SK-N-MC (cell line): ENCODE measurements around the gene FGD6.
"Not testable (repeated sequence)": the region's sequence is repeated elsewhere in the genome, so short reads cannot be mapped to it uniquely, and the experiment has no call there.

Source experiments
- DNase-seq: peaks from one replicate; pipeline ENCODE4 v3.0.0-alpha.2; 2011; ENCODE audit warnings: low read depth, low spot score
- H3K27ac ChIP-seq: fragments of 200-600 bp; sonication (generic); 2 replicates; pipeline ENCODE4 v1.5.1; 2016; ENCODE audit warnings: mixed run types
- H3K36me3 ChIP-seq: fragments of 200-600 bp; sonication (generic); 2 replicates; pipeline ENCODE4 v1.6.1; 2017; ENCODE audit warnings: antibody characterized with exemption, low read length, mixed read lengths; ENCODE audit not compliant: insufficient read depth
- H3K4me3 ChIP-seq: fragments of 200-600 bp; sonication (generic); 2 replicates; pipeline ENCODE4 v1.5.1; 2016
- H3K9ac ChIP-seq: fragments of 200-600 bp; sonication (generic); 2 replicates; pipeline ENCODE4 v1.8.0; 2017; ENCODE audit warnings: mixed run types, mixed read lengths; ENCODE audit not compliant: insufficient read length
- H3K9me3 ChIP-seq: fragments of 200-600 bp; sonication (generic); 2 replicates; pipeline ENCODE4 v1.6.1; 2017; ENCODE audit warnings: low read depth, mild to moderate bottlenecking, antibody characterized with exemption, low read length, moderate library complexity, mixed read lengths
- EZH2 ChIP-seq: fragments of 200-600 bp; sonication (generic); IDR thresholded peaks from one replicate; pipeline ENCODE4 v1.6.1; 2017; ENCODE audit warnings: antibody characterized with exemption
- FOXP2 ChIP-seq: optimal IDR thresholded peaks from 2 replicates; pipeline ENCODE3; 2011; ENCODE audit warnings: mild to moderate bottlenecking, moderate library complexity; ENCODE audit not compliant: insufficient read depth; ENCODE audit errors: extremely low read length, control extremely low read depth
- POLR2AphosphoS5 ChIP-seq: IDR thresholded peaks from 2 replicates; pipeline ENCODE4 v1.6.1; 2012; ENCODE audit warnings: mild to moderate bottlenecking, low read depth, low read length, borderline replicate concordance

FGD6 gene

DNA sequence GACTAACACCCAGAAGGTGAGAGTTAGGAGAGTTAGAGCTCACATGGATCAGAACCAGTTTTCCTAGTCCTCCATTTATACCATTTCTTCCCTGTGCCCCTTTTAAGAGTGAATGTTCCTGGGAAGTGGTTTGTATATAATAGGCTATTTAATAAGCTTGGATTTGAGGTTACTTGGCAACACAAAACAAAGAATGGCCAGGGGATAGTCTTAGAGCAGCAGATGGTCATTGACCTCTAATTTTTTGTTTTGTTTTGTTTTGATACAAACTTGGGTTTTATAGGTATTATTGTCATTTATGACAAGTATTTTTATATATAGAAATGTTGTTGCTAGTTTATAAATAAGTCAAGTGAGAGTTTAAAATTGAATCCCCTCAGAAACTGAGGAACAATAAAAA is 36.1 kb upstream of the FGD6 start:
- Histone ChIP-seq H3K4me3 (no peak overlapping the region), H3K9ac (no peak overlapping the region), H3K27ac (no peak overlapping the region), H3K36me3 (peaks cover 64% of the 10 kb centered on the region), H3K9me3 (no peaks in the 10 kb centered on the region)
- DNase-seq = no peak
- TF ChIP-seq POLR2AphosphoS5 (no peak), EZH2 (no peak), FOXP2 (no peak)

- H3K27ac ChIP-seq = peak overlapping the region; percentile 97
- no peak for DNase-seq
These were observed 31.5 kb upstream of the FGD6 start for GRCh38 chr12:95248604-95249360.

GRCh38 chr12:95248095-95248494 is 30.8 kb upstream of the FGD6 start:
- Histone ChIP-seq H3K9ac (no peak overlapping the region), H3K4me3 (peak overlapping the region; percentile 14), H3K36me3 (peaks cover 26% of the 10 kb centered on the region), H3K27ac (peak overlapping the region; percentile 97), H3K9me3 (no peaks in the 10 kb centered on the region)
- no peak for TF ChIP-seq POLR2AphosphoS5
- TF ChIP-seq FOXP2 = no peak
- no peak for TF ChIP-seq EZH2
- no peak for DNase-seq

More at GRCh38 chr12:95248604-95249360, 31.5 kb upstream of the FGD6 start:
- Histone ChIP-seq H3K4me3 (no peak overlapping the region), H3K9me3 (no peaks in the 10 kb centered on the region), H3K36me3 (peaks cover 26% of the 10 kb centered on the region), H3K9ac (no peak overlapping the region)
- TF ChIP-seq FOXP2 = no peak
- TF ChIP-seq POLR2AphosphoS5 = no peak
- TF ChIP-seq EZH2 = no peak

- 0 out of 2 replicates have a peak overlapping the region, but pooled peaks have one; percentile 7 for H3K27ac ChIP-seq
- TF ChIP-seq EZH2 (no peak), FOXP2 (no peak), POLR2AphosphoS5 (no peak)
- peaks cover 30% of the 10 kb centered on the region for H3K36me3 ChIP-seq
- no peak for DNase-seq
- H3K9me3 ChIP-seq = no peaks in the 10 kb centered on the region
- H3K4me3 ChIP-seq = no peak overlapping the region
- no peak overlapping the region for H3K9ac ChIP-seq
These were observed 27.1 kb upstream of the FGD6 start for GRCh38 chr12:95244350-95244749.

DNA sequence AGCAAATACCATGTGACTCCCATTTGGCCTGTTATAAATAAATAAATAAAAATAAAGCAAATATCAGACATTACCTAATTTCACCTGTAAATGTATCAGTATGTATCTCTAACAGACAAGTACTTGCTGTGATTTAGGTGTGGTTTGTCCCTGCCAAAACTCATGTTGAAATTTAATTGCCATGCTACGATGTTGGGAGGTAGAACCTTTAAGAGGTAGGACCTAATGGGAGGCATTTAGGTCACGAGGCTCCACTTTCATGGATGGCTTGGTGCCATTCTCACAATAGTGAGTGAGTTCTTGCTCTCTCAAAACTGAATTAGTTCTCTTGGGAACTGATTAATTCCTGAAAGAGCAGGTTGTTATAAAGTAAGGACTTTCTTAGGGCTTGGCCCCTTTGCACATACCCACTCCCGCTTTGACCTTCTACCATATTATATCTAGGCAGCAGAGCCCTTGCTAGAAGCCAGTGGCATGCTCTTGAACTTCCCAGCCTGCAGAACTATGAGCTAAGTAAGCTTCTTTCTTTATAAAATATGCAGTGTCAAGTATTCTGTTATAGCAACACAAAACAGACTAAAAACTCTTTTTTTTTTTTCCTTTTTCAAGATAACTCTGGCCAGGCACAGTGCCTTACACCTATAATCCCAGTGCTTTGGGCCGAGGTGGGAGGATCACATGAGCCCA is 26.4 kb upstream of the FGD6 start:
- Histone ChIP-seq H3K36me3 (peaks cover 30% of the 10 kb centered on the region), H3K9me3 (no peaks in the 10 kb centered on the region), H3K4me3 (no peak overlapping the region), H3K9ac (no peak overlapping the region), H3K27ac (no peak overlapping the region)
- no peak for DNase-seq
- TF ChIP-seq EZH2 (no peak), FOXP2 (no peak), POLR2AphosphoS5 (no peak)

GRCh38 chr12:95241761-95242506 is 24.7 kb upstream of the FGD6 start:
- Histone ChIP-seq H3K4me3 (no peak overlapping the region), H3K9me3 (no peaks in the 10 kb centered on the region), H3K9ac (no peak overlapping the region), H3K27ac (0 out of 2 replicates have a peak overlapping the region, but pooled peaks have one; percentile 1), H3K36me3 (peaks cover 36% of the 10 kb centered on the region)
- DNase-seq = no peak
- TF ChIP-seq EZH2 (no peak), POLR2AphosphoS5 (no peak), FOXP2 (no peak)

DNA sequence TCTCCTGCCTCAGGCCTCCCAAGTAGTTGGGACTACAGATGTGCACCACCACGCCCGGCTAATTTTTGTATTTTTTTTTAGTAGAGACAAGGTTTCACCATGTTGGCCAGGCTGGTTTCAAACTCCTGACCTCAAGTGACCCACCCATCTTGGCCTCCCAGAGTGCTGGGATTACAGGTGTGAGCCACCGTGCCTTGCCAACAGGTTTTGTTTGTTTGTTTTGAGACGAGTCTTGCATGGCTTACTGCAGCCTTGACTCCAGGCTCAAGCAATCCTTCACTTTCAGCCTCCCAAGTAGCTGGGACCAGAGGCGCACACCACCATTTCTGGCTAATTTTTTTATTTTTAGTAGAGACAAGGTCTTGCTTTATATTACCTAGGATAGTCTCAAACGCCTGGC is 23.9 kb upstream of the FGD6 start:
- not testable (repeated sequence) for H3K9ac ChIP-seq, H3K9me3 ChIP-seq, DNase-seq, H3K4me3 ChIP-seq
- Histone ChIP-seq H3K27ac (peak overlapping the region; percentile 77), H3K36me3 (peaks cover 36% of the 10 kb centered on the region)

GRCh38 chr12:95240556-95240955 is 23.3 kb upstream of the FGD6 start:
- peak overlapping the region; percentile 4; the same call in 1 of the 2 replicates for H3K4me3 ChIP-seq
- no peak for TF ChIP-seq FOXP2
- no peak for TF ChIP-seq POLR2AphosphoS5
- TF ChIP-seq EZH2 = no peak
- peak overlapping the region; percentile 77 for H3K27ac ChIP-seq
- no peaks in the 10 kb centered on the region for H3K9me3 ChIP-seq
- peaks cover 36% of the 10 kb centered on the region for H3K36me3 ChIP-seq
- H3K9ac ChIP-seq = no peak overlapping the region
- no peak for DNase-seq

- H3K36me3 ChIP-seq = peaks cover 36% of the 10 kb centered on the region
- H3K9ac ChIP-seq, H3K9me3 ChIP-seq: not testable (repeated sequence)
These were observed 22.6 kb upstream of the FGD6 start for GRCh38 chr12:95239835-95240234.

More at GRCh38 chr12:95239835-95240234, 22.6 kb upstream of the FGD6 start:
- Histone ChIP-seq H3K4me3 (peak overlapping the region; percentile 18; the same call in 1 of the 2 replicates), H3K27ac (peak overlapping the region; percentile 77)
- DNase-seq = not testable (repeated sequence)
